Measurements from ENCODE around the gene RPL18A.

RPL18A gene

GRCh38 chr19:17843292-17843827, 16.4 kb upstream of the RPL18A start:
- no peaks in the 10 kb centered on the region for H3K36me3 ChIP-seq (ENCODE audit: control insufficient read depth, insufficient read depth, low read length, severe bottlenecking)
- no peak overlapping the region for H3K4me3 ChIP-seq (ENCODE audit: low read length)
- H3K9ac ChIP-seq (ENCODE audit: low read length): no peak overlapping the region
- peaks cover 10% of the 10 kb centered on the region for H3K4me1 ChIP-seq (ENCODE audit: control insufficient read depth, insufficient read depth, low read length)
- DNase-seq (ENCODE audit: low read depth): no peak
- no peaks in the 10 kb centered on the region for H3K9me3 ChIP-seq (ENCODE audit: control insufficient read depth, low read length)
- peaks cover 7% of the 10 kb centered on the region for H3K27me3 ChIP-seq (replicated peaks; ENCODE audit: control insufficient read depth, insufficient read depth, low read length)

GRCh38 chr19:17843908-17844490, 15.7 kb upstream of the RPL18A start:
- no peak for DNase-seq (ENCODE audit: low read depth)
- peaks cover 10% of the 10 kb centered on the region for H3K4me1 ChIP-seq (ENCODE audit: control insufficient read depth, insufficient read depth, low read length)
- H3K9ac ChIP-seq (ENCODE audit: low read length): no peak overlapping the region

GRCh38 chr19:17846146-17846545, 13.6 kb upstream of the RPL18A start:
- no peak overlapping the region for H3K4me3 ChIP-seq (ENCODE audit: low read length)
- peaks cover 3% of the 10 kb centered on the region for H3K27me3 ChIP-seq (replicated peaks; ENCODE audit: control insufficient read depth, insufficient read depth, low read length)
- H3K9me3 ChIP-seq (ENCODE audit: control insufficient read depth, low read length): no peaks in the 10 kb centered on the region
- DNase-seq (ENCODE audit: low read depth): no peak
- peaks cover 15% of the 10 kb centered on the region for H3K4me1 ChIP-seq (ENCODE audit: control insufficient read depth, insufficient read depth, low read length)
- no peak overlapping the region for H3K9ac ChIP-seq (ENCODE audit: low read length)
- H3K36me3 ChIP-seq (ENCODE audit: control insufficient read depth, insufficient read depth, low read length, severe bottlenecking): no peaks in the 10 kb centered on the region

More at GRCh38 chr19:17843908-17844490, 15.7 kb upstream of the RPL18A start:
- H3K9me3 ChIP-seq (ENCODE audit: control insufficient read depth, low read length): no peaks in the 10 kb centered on the region
- H3K4me3 ChIP-seq (ENCODE audit: low read length): no peak overlapping the region
- H3K36me3 ChIP-seq (ENCODE audit: control insufficient read depth, insufficient read depth, low read length, severe bottlenecking): no peaks in the 10 kb centered on the region
- peaks cover 7% of the 10 kb centered on the region for H3K27me3 ChIP-seq (replicated peaks; ENCODE audit: control insufficient read depth, insufficient read depth, low read length)

- peak; percentile 89 for DNase-seq (ENCODE audit: low read depth)
These were observed 12.0 kb upstream of the RPL18A start, which contains the start of gene JAK3 for GRCh38 chr19:17847538-17848366. TSS of gene JAK3 (minus strand) at chr19:17847982. CDS start at chr19:17844417, 3,565 bp downstream.

GRCh38 chr19:17848595-17849292, 11.0 kb upstream of the RPL18A start:
- peaks cover 8% of the 10 kb centered on the region for H3K4me1 ChIP-seq (ENCODE audit: control insufficient read depth, insufficient read depth, low read length)
- H3K36me3 ChIP-seq (ENCODE audit: control insufficient read depth, insufficient read depth, low read length, severe bottlenecking): no peaks in the 10 kb centered on the region
- no peak for DNase-seq (ENCODE audit: low read depth)
- no peak overlapping the region for H3K9ac ChIP-seq (ENCODE audit: low read length)
- H3K27me3 ChIP-seq (replicated peaks; ENCODE audit: control insufficient read depth, insufficient read depth, low read length): no peaks in the 10 kb centered on the region
- H3K9me3 ChIP-seq (ENCODE audit: control insufficient read depth, low read length): no peaks in the 10 kb centered on the region
- H3K4me3 ChIP-seq (ENCODE audit: low read length): no peak overlapping the region

More at GRCh38 chr19:17847538-17848366, 12.0 kb upstream of the RPL18A start, which contains the start of gene JAK3:
- Histone ChIP-seq H3K9me3 (ENCODE audit: control insufficient read depth, low read length) (no peaks in the 10 kb centered on the region), H3K36me3 (ENCODE audit: control insufficient read depth, insufficient read depth, low read length, severe bottlenecking) (no peaks in the 10 kb centered on the region), H3K4me1 (ENCODE audit: control insufficient read depth, insufficient read depth, low read length) (peaks cover 8% of the 10 kb centered on the region), H3K9ac (ENCODE audit: low read length) (peak within 1 kb of the TSS; percentile 68), H3K27me3 (replicated peaks; ENCODE audit: control insufficient read depth, insufficient read depth, low read length) (no peaks in the 10 kb centered on the region), H3K4me3 (ENCODE audit: low read length) (peak within 1 kb of the TSS; percentile 61)

- no peak for DNase-seq (ENCODE audit: low read depth)
- Histone ChIP-seq H3K9me3 (ENCODE audit: control insufficient read depth, low read length) (no peaks in the 10 kb centered on the region), H3K36me3 (ENCODE audit: control insufficient read depth, insufficient read depth, low read length, severe bottlenecking) (no peaks in the 10 kb centered on the region), H3K4me3 (ENCODE audit: low read length) (no peak overlapping the region), H3K27me3 (replicated peaks; ENCODE audit: control insufficient read depth, insufficient read depth, low read length) (no peaks in the 10 kb centered on the region), H3K4me1 (ENCODE audit: control insufficient read depth, insufficient read depth, low read length) (peaks cover 4% of the 10 kb centered on the region), H3K9ac (ENCODE audit: low read length) (no peak overlapping the region)
These were observed 5.6 kb upstream of the RPL18A start for GRCh38 chr19:17854061-17854460.

- Histone ChIP-seq H3K9ac (ENCODE audit: low read length) (no peak overlapping the region), H3K4me3 (ENCODE audit: low read length) (no peak overlapping the region), H3K27me3 (replicated peaks; ENCODE audit: control insufficient read depth, insufficient read depth, low read length) (no peaks in the 10 kb centered on the region), H3K36me3 (ENCODE audit: control insufficient read depth, insufficient read depth, low read length, severe bottlenecking) (no peaks in the 10 kb centered on the region), H3K4me1 (ENCODE audit: control insufficient read depth, insufficient read depth, low read length) (peaks cover 1% of the 10 kb centered on the region), H3K9me3 (ENCODE audit: control insufficient read depth, low read length) (no peaks in the 10 kb centered on the region)
- DNase-seq (ENCODE audit: low read depth): peak; percentile 89
These were observed 4.2 kb upstream of the RPL18A start for GRCh38 chr19:17855280-17856152.

- peak; percentile 44 for DNase-seq (ENCODE audit: low read depth)
- H3K36me3 ChIP-seq (ENCODE audit: control insufficient read depth, insufficient read depth, low read length, severe bottlenecking): peaks cover 42% of the 10 kb centered on the region
These were observed 752 bp downstream of the RPL18A start for GRCh38 chr19:17860331-17860992.

GRCh38 chr19:17860993-17861360, 1.3 kb downstream of the RPL18A start:
- Histone ChIP-seq H3K27me3 (replicated peaks; ENCODE audit: control insufficient read depth, insufficient read depth, low read length) (no peaks in the 10 kb centered on the region), H3K9me3 (ENCODE audit: control insufficient read depth, low read length) (no peaks in the 10 kb centered on the region), H3K36me3 (ENCODE audit: control insufficient read depth, insufficient read depth, low read length, severe bottlenecking) (peaks cover 43% of the 10 kb centered on the region), H3K4me3 (ENCODE audit: low read length) (peak overlapping the region; percentile 95), H3K4me1 (ENCODE audit: control insufficient read depth, insufficient read depth, low read length) (peaks cover 17% of the 10 kb centered on the region), H3K9ac (ENCODE audit: low read length) (peak overlapping the region; percentile 99)
- DNase-seq (ENCODE audit: low read depth): no peak

More at GRCh38 chr19:17860331-17860992, 752 bp downstream of the RPL18A start:
- H3K4me1 ChIP-seq (ENCODE audit: control insufficient read depth, insufficient read depth, low read length): peaks cover 17% of the 10 kb centered on the region
- H3K9me3 ChIP-seq (ENCODE audit: control insufficient read depth, low read length): no peaks in the 10 kb centered on the region
- H3K4me3 ChIP-seq (ENCODE audit: low read length): peak overlapping the region; percentile 95
- no peaks in the 10 kb centered on the region for H3K27me3 ChIP-seq (replicated peaks; ENCODE audit: control insufficient read depth, insufficient read depth, low read length)
- peak overlapping the region; percentile 99 for H3K9ac ChIP-seq (ENCODE audit: low read length)

Data from adipocyte (in vitro differentiated cells).